ENCODE measurements around the gene FOXK2.

Gene FOXK2

DNA sequence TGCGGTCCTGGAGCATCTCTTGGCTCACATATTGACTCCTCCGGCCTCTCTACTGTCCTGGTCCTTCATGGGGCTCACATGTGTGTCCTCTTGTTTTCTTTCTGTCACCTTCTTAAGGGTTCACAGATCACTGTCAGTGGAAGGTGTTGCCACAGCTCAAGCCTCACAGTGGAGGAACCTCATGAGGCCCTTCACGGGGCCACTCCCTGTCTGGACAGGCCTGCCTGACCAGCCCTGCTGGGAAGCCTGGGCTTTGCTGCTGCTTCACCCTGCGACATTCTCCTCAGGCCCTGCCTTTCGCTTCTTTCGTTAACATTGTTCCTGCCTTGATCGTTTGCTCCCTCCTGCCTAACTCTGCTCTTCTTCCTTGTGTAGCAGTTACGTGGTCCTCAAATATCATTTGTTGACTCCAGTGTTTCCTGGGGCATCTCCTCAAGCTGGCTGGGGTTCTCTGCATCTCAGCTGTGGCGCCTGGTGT is 72.8 kb downstream of the FOXK2 start:
- TF ChIP-seq, protein P1, sequence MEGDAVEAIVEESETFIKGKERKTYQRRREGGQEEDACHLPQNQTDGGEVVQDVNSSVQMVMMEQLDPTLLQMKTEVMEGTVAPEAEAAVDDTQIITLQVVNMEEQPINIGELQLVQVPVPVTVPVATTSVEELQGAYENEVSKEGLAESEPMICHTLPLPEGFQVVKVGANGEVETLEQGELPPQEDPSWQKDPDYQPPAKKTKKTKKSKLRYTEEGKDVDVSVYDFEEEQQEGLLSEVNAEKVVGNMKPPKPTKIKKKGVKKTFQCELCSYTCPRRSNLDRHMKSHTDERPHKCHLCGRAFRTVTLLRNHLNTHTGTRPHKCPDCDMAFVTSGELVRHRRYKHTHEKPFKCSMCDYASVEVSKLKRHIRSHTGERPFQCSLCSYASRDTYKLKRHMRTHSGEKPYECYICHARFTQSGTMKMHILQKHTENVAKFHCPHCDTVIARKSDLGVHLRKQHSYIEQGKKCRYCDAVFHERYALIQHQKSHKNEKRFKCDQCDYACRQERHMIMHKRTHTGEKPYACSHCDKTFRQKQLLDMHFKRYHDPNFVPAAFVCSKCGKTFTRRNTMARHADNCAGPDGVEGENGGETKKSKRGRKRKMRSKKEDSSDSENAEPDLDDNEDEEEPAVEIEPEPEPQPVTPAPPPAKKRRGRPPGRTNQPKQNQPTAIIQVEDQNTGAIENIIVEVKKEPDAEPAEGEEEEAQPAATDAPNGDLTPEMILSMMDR (IDR thresholded peaks at IDR 0.05; ENCODE audit: low read depth, low read length) = no peak
- no peak for DNase-seq (ENCODE audit: extremely low read depth, low read depth)

DNA sequence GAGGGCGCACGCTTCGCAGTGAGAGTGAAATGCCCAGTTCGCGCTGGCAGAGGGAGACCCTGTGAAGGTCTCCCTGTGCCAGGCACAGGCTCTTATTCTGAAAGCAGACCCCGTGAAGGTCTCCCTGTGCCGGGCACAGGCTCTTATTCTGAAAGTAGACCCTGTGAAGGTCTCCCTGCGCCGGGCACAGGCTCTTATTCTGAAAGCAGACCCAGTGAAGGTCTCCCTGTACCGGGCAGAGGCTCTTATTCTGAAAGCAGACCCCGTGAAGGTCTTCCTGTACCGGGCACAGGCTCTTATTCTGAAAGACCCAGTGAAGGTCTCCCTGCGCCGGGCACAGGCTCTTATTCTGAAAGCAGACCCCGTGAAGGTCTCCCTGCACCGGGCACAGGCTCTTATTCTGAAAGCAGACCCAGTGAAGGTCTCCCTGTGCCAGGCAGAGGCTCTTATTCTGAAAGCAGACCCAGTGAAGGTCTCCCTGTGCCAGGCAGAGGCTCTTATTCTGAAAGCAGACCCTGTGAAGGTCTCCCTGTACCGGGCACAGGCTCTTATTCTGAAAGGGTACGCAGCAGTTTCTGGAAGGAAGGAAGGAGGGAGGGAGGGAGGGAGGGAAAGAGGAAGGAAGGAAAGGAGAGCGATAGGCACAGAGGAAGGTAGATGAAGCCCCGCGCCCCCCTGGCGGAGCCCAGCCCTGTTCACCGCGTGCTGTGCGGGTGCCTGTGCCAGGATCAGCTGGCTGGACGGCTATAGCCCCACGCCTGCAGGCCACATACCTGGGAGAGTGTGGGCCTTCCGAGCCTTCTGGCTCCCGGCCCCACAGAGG is 73.4 kb downstream of the FOXK2 start:
- peak; percentile 41 for DNase-seq (ENCODE audit: extremely low read depth, low read depth)
- TF ChIP-seq, protein P1 (IDR thresholded peaks at IDR 0.05; ENCODE audit: low read depth, low read length) = no peak

DNA sequence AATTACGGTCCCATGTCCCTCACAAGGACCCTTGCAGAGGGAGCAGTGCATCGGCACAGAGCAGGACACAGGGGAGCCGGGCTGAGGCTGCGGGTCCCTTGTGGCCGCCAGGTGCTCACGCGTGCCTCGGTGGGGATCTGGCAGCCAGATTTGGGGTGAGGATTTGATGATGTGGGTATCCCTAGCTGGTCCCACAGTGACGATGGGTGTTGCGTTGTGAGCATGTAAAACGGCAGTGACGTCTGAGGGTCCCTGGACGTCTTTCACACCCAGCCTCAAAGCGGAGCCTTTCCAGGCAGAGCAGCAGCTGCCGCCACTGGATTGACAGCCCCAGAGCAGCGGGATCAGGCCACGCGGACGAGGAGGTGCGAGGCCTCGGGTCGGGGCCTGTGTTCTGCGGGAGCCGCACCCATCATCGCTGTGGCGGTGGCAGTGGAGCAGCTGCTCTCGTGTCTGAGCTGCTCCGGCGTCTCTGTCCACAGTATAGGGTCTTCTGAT is 74.1 kb downstream of the FOXK2 start:
- TF ChIP-seq, protein P1 (IDR thresholded peaks at IDR 0.05; ENCODE audit: low read depth, low read length) = no peak
- no peak for DNase-seq (ENCODE audit: extremely low read depth, low read depth)

DNA sequence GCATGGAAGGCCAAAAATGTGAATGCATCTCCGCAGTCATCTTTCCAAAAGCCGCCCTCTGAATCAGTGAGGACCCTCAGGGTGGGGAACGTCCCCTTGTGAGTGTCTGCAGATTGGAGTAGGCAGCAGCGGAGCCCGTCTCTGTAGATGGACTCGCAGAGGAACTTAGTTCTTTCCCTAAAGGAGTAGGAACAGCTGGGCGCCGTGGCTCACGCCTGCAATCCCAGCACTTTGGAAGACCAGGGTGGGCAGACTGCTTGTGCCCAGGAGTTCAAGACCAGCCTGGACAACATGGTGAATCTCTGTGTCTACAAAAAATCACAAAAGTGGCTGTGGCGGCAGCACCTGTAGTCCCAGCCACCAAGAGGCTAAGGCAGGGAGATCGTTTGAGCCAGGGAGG is 75.0 kb downstream of the FOXK2 start:
- no peak for DNase-seq (ENCODE audit: extremely low read depth, low read depth)
- TF ChIP-seq, protein P1 (IDR thresholded peaks at IDR 0.05; ENCODE audit: low read depth, low read length) = no peak

DNA sequence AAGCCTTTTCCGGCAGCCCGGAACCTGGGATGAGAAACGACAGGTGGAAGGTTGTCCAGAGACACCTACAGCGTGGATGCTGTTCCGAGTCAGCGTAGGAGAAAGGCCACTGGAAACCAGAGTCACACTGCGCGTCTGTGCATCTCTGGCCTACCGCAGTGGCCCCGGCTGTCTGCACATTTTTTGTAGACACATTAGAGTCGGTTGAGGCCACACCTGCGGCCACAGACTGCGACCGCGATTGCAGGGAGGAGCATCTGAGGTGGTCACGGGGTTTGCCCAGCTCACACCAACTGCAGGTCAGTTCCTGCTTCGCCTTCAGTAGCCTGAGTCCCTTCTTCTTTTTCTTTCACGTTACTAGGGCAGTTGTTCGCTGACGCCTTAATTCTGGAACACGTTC is 76.4 kb downstream of the FOXK2 start:
- TF ChIP-seq, protein P1 (IDR thresholded peaks at IDR 0.05; ENCODE audit: low read depth, low read length) = no peak
- DNase-seq (ENCODE audit: extremely low read depth, low read depth) = no peak

DNA sequence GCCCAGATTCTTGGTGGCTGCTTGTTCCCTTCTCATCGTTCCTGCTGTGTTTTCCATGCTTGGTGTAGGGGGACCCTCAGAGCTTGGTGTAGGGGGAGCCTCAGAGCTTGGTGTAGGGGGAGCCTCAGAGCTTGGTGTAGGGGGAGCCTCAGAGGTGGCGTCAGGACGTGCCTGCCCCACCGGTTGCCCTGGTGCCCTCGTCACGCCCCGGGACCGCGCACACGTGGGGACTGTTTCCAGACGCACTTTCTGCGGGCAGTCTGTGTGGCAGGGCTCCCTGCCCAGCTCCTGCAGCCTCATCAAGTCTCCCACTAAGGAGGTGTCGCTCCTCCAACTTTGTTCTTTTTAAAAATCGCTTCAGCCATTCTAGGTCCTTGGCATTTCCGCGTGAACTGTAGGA is 76.8 kb downstream of the FOXK2 start:
- TF ChIP-seq, protein P1 (IDR thresholded peaks at IDR 0.05; ENCODE audit: low read depth, low read length) = no peak
- no peak for DNase-seq (ENCODE audit: extremely low read depth, low read depth)
